Activated T-cell treated with anti-CD3 and anti-CD28 coated beads for 48 hours (primary cell): ENCODE measurements around the gene SORBS1.

Experiments
- DNase-seq: peaks from one replicate; pipeline ENCODE4 v3.0.0-alpha.2; 2020; ENCODE audit warnings: low read depth

The SORBS1 gene

DNA sequence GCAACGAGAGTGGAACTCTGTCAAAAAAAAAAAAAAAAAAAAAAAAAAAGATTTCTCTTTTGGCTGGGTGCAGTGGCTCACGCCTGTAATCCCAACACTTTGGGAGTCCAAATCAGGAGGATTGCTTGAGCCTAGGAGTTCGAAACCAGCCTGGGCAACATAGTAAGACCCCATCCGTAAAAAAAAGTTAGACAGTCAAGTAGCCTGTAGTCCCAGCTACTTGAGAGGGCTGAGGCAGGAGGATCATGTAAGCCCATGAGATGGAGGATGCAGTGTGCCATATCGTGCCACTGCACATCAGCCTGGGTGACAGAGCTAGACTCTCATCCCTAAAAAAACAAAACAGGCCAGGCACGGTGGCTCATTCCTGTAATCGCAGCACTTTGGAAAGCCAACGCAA, 295.6 kb downstream of the SORBS1 start:
- no peak for DNase-seq

DNA sequence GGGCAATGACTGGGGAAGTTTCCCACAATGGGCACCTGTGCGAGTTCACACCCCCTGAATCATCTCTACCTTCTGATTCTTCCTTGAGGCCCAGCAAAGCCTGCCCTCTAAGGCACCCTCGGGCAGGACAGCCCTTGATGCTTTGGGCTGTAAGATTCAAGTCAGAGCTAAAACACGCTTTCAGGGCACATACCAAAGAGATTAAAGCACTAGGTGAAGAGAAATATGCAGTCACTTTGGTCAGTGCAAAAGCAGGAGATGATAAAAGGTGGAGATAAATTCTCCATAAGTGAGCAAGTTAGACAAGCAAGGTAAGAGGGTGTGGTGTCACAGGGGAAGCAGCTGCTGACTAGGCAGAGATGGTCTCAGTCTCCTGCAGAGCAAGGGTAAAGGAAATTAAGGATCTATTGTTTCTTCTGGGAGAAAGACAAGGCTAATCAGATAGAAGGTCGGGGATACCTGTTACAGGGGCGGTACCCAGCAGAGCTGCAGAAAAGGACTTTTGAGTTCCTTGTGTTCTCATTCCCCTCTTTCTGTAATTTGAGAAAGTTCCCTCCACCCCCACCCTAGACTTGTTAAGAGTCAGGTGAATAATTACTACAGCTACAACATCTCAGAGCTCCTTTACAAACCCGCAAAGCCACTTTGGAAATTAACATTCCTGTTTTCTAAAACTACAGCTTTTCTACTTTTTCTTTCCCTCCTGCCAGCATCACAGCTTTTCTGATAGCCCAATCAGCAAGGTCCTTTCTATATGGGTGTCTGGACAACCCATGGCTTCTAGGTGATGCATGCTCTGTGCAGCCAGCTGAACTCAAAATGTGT, 296.7 kb downstream of the SORBS1 start:
- no peak for DNase-seq

DNA sequence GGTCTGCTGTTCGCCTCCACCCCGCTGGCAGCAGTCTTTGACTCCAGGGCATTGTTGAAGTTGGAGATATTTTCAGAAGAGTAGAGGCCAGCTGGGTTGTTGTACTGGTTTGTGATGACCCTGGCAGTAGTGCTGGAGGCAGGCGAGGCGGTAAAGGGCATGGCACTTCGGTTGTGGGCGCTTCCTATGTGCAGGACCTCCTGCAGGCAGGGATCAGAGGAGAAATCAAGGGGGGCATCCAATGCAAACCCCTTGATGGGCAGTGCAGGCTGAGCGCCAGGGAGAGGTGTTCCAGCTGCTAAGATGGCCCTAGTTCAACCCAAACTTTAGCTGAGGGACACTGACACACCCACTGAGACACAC, 297.3 kb downstream of the SORBS1 start:
- DNase-seq, result no peak

DNA sequence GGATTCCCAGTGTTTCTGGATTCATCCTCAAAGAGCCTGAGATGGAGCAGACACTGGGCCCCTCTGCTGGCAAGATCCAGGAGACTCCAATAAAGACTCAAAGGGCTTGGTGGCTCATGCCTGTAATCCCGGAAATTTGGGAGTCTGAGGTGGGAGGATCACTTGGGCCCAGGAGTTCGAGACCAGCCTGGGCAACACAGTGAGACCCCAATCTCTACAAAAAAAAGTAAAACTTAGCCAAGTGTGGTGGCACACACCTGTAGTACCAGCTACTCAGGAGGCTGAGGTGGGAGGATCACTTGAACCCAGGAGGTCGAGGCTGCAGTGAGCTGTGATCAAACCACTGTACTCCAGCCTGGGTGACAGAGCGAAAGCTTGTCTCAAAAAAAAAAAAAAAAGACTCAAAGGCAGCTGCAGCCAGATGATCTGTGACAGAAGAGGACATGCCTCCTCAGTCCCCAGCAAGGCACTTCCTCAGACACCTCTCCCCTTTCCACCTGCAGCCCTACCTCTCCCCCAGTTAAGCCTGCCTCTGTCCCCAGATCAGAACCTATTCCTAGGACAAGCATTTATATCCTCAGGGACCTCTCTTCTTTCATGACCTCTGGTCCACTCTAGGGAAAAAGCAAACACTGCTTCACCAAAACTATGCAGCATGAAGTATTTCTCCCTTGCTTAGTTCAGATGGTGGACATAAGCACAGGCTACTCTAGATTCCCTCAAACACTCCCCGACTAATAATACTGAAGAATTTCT, 298.2 kb downstream of the SORBS1 start:
- no peak for DNase-seq

DNA sequence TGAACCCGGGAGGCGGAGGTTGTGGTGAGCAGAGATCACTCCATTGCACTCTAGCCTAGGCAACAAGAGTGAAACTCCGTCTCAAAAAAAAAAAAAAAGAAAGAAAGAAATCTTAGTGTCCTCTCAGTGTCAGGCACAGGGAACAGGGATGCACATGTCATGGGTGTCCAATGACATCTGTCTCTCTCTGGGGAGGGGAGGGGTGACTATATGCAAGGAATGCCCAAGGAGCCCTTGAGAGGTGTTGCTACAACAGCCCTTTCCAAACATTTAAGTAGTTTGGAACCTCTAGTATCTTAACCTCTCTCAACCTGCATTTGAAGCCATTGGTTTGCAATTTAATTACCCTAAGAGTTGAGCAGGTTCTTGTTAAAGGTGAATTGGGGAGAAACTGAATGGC, 299.2 kb downstream of the SORBS1 start:
- no peak for DNase-seq
